ENCODE results near the gene IZUMO3.
"Not testable (repeated sequence)": the region's sequence is repeated elsewhere in the genome, so short reads cannot be mapped to it uniquely, and the experiment has no call there.

IZUMO3 gene

GRCh38 chr9:24545847-24546522, at the start of gene IZUMO3:
IZUMO3 (minus strand) TSS chr9:24545897; CDS start chr9:24545649, 248 bp downstream.
- DNase-seq (ENCODE audit: low read depth), result no peak

- DNase-seq (ENCODE audit: low read depth), result no peak
Measured at GRCh38 chr9:24594234-24594850, 48.6 kb upstream of the IZUMO3 start.

- no peak for DNase-seq (ENCODE audit: low read depth)
Measured at GRCh38 chr9:24590432-24590831, 44.7 kb upstream of the IZUMO3 start.

- no peak for DNase-seq (ENCODE audit: low read depth)
Measured at GRCh38 chr9:24587883-24588282, 42.2 kb upstream of the IZUMO3 start.

GRCh38 chr9:24582146-24583126, 36.7 kb upstream of the IZUMO3 start:
- no peak for DNase-seq (ENCODE audit: low read depth)

- not testable (repeated sequence) for DNase-seq (ENCODE audit: low read depth)
Measured at GRCh38 chr9:24580005-24580404, 34.3 kb upstream of the IZUMO3 start.

GRCh38 chr9:24572406-24572805, 26.7 kb upstream of the IZUMO3 start:
- no peak for DNase-seq (ENCODE audit: low read depth)

GRCh38 chr9:24561957-24562356, 16.3 kb upstream of the IZUMO3 start:
- no peak for DNase-seq (ENCODE audit: low read depth)

- no peak for DNase-seq (ENCODE audit: low read depth)
Measured at GRCh38 chr9:24553183-24553552, 7.5 kb upstream of the IZUMO3 start.

- no peak for DNase-seq (ENCODE audit: low read depth)
Measured at GRCh38 chr9:24552526-24553182, 7.0 kb upstream of the IZUMO3 start.

GRCh38 chr9:24545285-24545684, 412 bp downstream of the IZUMO3 start:
- DNase-seq (ENCODE audit: low read depth), result no peak

- no peak for DNase-seq (ENCODE audit: low read depth)
Measured at GRCh38 chr9:24518545-24518944, 27.2 kb downstream of the IZUMO3 start.

GRCh38 chr9:24516463-24516862, 29.2 kb downstream of the IZUMO3 start:
- no peak for DNase-seq (ENCODE audit: low read depth)

- DNase-seq (ENCODE audit: low read depth), result no peak
Measured at GRCh38 chr9:24509850-24510249, 35.8 kb downstream of the IZUMO3 start.

- no peak for DNase-seq (ENCODE audit: low read depth)
Measured at GRCh38 chr9:24504521-24504920, 41.2 kb downstream of the IZUMO3 start.

- no peak for DNase-seq (ENCODE audit: low read depth)
Measured at GRCh38 chr9:24502206-24502937, 43.3 kb downstream of the IZUMO3 start.

- DNase-seq (ENCODE audit: low read depth), result no peak
Measured at GRCh38 chr9:24500761-24501160, 44.9 kb downstream of the IZUMO3 start.

GRCh38 chr9:24498632-24499031, 47.1 kb downstream of the IZUMO3 start:
- DNase-seq (ENCODE audit: low read depth), result no peak

GRCh38 chr9:24497671-24498070, 48.0 kb downstream of the IZUMO3 start:
- no peak for DNase-seq (ENCODE audit: low read depth)
